Measurements from ENCODE around the gene EDA. TPM values are rescaled to one million over a fixed set of nuclear protein-coding genes. Genes with fewer than 3 reads are reported as not detected.

The EDA gene
- total RNA-seq, 1 experiment from 2014 or later: 0.98 TPM

DNA sequence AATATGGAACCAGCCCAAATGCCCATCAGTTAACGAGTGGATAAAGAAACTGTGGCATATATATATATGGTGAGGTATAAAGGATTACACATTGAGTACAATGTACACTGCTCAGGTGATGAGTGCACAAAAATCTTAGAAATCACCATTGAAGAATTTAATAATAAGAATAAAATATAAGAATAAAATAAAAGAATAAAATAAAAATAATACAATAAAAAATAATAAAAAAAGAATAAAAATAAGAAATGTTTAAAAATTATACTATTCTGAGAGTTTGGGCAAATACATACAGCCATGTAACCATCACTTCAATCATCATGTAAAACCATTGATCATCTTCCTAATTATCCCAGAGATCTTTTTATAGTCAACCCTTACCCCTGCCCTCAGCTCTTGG, 260.3 kb downstream of the EDA start:
- H3K27ac Mint-ChIP-seq (ENCODE audit: unreplicated experiment): no peak overlapping the region
- H3K9me3 Mint-ChIP-seq (ENCODE audit: unreplicated experiment): no peaks in the 10 kb centered on the region
- Histone ChIP-seq H3K4me1 (no peaks in the 10 kb centered on the region), H3K36me3 (ENCODE audit: control insufficient read depth, insufficient read depth, low read length) (no peaks in the 10 kb centered on the region), H3K27me3 (replicated peaks; ENCODE audit: control insufficient read depth, insufficient read depth, low read length) (no peaks in the 10 kb centered on the region), H3K9me3 (no peaks in the 10 kb centered on the region), H3K4me3 (ENCODE audit: low read depth, low read length) (no peak overlapping the region)
- CTCF ChIA-PET: no interaction called here
- DNase-seq: no peak
- no TSS peak for BruUV-seq (replicated peaks)
- intact Hi-C loops (cut with micrococcal nuclease; ENCODE audit: unreplicated experiment): no loop called here
- no peaks in the 10 kb centered on the region for H3K36me3 Mint-ChIP-seq (ENCODE audit: insufficient read depth, unreplicated experiment)
- no peak overlapping the region for H3K4me3 Mint-ChIP-seq (ENCODE audit: unreplicated experiment)
- POLR2A ChIA-PET: no interaction called here
- no peaks in the 10 kb centered on the region for H3K4me1 Mint-ChIP-seq (ENCODE audit: low read depth, unreplicated experiment)
- no peak for TF ChIP-seq CTCF (IDR thresholded peaks at IDR 0.05; ENCODE audit: insufficient read depth in 1 of 2, low read depth in 1 of 2, low read length in 1 of 2, severe bottlenecking in 1 of 2, unreplicated experiment in 1 of 2)
- H3K27me3 Mint-ChIP-seq (ENCODE audit: insufficient read depth, unreplicated experiment): no peaks in the 10 kb centered on the region

DNA sequence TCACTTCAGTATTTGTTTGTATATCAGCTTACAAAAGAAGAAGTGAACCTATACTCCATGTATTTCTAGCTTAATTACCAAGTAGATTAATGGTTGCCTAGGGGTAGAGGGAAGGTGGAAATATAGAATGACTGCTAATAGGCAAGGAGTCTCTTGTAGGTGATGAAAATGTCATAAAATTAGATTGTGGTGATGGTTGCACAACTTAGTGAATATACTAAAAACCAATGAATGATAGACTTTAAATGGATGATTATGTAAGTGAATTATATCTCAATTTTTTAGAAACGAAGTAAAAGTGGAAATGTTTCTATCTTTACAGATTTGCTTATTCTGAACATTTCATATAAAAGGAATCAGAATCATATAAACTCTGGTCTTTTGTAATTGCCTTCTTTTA, 268.3 kb downstream of the EDA start:
- no peaks in the 10 kb centered on the region for H3K4me1 Mint-ChIP-seq (ENCODE audit: low read depth, unreplicated experiment)
- intact Hi-C loops (cut with micrococcal nuclease; ENCODE audit: unreplicated experiment): no loop called here
- POLR2A ChIA-PET: no interaction called here
- no peaks in the 10 kb centered on the region for H3K27me3 Mint-ChIP-seq (ENCODE audit: insufficient read depth, unreplicated experiment)
- no peak overlapping the region for H3K27ac Mint-ChIP-seq (ENCODE audit: unreplicated experiment)
- H3K36me3 Mint-ChIP-seq (ENCODE audit: insufficient read depth, unreplicated experiment): no peaks in the 10 kb centered on the region
- no TSS peak for BruUV-seq (replicated peaks)
- Histone ChIP-seq H3K27me3 (replicated peaks; ENCODE audit: control insufficient read depth, insufficient read depth, low read length) (no peaks in the 10 kb centered on the region), H3K4me1 (no peaks in the 10 kb centered on the region), H3K4me3 (ENCODE audit: low read depth, low read length) (no peak overlapping the region), H3K36me3 (ENCODE audit: control insufficient read depth, insufficient read depth, low read length) (no peaks in the 10 kb centered on the region), H3K9me3 (no peaks in the 10 kb centered on the region)
- no peak overlapping the region for H3K4me3 Mint-ChIP-seq (ENCODE audit: unreplicated experiment)
- peaks cover 10% of the 10 kb centered on the region for H3K9me3 Mint-ChIP-seq (ENCODE audit: unreplicated experiment)
- no peak for TF ChIP-seq CTCF (IDR thresholded peaks at IDR 0.05; ENCODE audit: insufficient read depth in 1 of 2, low read depth in 1 of 2, low read length in 1 of 2, severe bottlenecking in 1 of 2, unreplicated experiment in 1 of 2)
- no peak for DNase-seq
- CTCF ChIA-PET: no interaction called here

GRCh38 chrX:69896046-69896445, 280.1 kb downstream of the EDA start:
- no peaks in the 10 kb centered on the region for H3K9me3 Mint-ChIP-seq (ENCODE audit: unreplicated experiment)
- Histone ChIP-seq H3K4me1 (no peaks in the 10 kb centered on the region), H3K9me3 (no peaks in the 10 kb centered on the region), H3K4me3 (ENCODE audit: low read depth, low read length) (no peak overlapping the region), H3K27me3 (replicated peaks; ENCODE audit: control insufficient read depth, insufficient read depth, low read length) (no peaks in the 10 kb centered on the region), H3K36me3 (ENCODE audit: control insufficient read depth, insufficient read depth, low read length) (no peaks in the 10 kb centered on the region)
- H3K36me3 Mint-ChIP-seq (ENCODE audit: insufficient read depth, unreplicated experiment): no peaks in the 10 kb centered on the region
- no peaks in the 10 kb centered on the region for H3K4me1 Mint-ChIP-seq (ENCODE audit: low read depth, unreplicated experiment)
- no peak for TF ChIP-seq CTCF (IDR thresholded peaks at IDR 0.05; ENCODE audit: insufficient read depth in 1 of 2, low read depth in 1 of 2, low read length in 1 of 2, severe bottlenecking in 1 of 2, unreplicated experiment in 1 of 2)
- DNase-seq: no peak
- no peaks in the 10 kb centered on the region for H3K27me3 Mint-ChIP-seq (ENCODE audit: insufficient read depth, unreplicated experiment)
- POLR2A ChIA-PET: no interaction called here
- BruUV-seq (replicated peaks): no TSS peak
- no peak overlapping the region for H3K4me3 Mint-ChIP-seq (ENCODE audit: unreplicated experiment)
- CTCF ChIA-PET: no interaction called here
- intact Hi-C loops (cut with micrococcal nuclease; ENCODE audit: unreplicated experiment): no loop called here
- H3K27ac Mint-ChIP-seq (ENCODE audit: unreplicated experiment): no peak overlapping the region

Data from Caco-2 (cell line).